ENCODE data around the gene SPPL3.
A peak's percentile ranks its signal among the peaks of the same experiment; 100 is the strongest.

SPPL3 gene

DNA sequence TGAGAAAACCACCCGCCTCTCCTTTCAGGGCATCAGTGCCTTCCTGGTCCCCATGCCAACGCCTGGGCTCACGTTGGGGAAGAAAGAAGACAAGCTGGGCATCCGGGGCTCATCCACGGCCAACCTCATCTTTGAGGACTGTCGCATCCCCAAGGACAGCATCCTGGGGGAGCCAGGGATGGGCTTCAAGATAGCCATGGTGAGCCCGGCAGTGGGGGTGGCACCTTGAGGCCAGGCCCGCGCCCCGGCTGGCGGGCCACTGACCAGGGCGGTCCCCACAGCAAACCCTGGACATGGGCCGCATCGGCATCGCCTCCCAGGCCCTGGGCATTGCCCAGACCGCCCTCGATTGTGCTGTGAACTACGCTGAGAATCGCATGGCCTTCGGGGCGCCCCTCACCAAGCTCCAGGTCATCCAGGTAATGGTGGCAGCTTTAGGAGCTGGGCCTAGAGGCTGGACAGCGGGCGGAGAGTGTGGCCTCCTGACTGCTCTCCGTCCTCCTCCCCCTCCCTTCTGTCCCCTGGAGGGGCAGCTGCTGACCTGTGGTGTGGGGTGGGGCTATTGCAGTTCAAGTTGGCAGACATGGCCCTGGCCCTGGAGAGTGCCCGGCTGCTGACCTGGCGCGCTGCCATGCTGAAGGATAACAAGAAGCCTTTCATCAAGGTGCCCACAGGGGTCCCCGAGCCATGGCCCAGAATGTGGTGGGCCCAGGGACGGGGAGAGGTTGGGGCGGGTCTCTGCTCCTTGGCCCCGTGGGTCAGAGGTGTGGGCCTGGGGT is 165.7 kb downstream of the SPPL3 start:
- Histone ChIP-seq H3F3A (ENCODE audit: control insufficient read depth, insufficient read depth) (no peaks in the 10 kb centered on the region), H3K4me3 (ENCODE audit: low read length) (no peak overlapping the region)
- TF ChIP-seq EZH2phosphoT487 (IDR thresholded peaks at IDR 0.05; ENCODE audit: borderline replicate concordance, low read length), result no peak
- TF ChIP-seq, protein P1, sequence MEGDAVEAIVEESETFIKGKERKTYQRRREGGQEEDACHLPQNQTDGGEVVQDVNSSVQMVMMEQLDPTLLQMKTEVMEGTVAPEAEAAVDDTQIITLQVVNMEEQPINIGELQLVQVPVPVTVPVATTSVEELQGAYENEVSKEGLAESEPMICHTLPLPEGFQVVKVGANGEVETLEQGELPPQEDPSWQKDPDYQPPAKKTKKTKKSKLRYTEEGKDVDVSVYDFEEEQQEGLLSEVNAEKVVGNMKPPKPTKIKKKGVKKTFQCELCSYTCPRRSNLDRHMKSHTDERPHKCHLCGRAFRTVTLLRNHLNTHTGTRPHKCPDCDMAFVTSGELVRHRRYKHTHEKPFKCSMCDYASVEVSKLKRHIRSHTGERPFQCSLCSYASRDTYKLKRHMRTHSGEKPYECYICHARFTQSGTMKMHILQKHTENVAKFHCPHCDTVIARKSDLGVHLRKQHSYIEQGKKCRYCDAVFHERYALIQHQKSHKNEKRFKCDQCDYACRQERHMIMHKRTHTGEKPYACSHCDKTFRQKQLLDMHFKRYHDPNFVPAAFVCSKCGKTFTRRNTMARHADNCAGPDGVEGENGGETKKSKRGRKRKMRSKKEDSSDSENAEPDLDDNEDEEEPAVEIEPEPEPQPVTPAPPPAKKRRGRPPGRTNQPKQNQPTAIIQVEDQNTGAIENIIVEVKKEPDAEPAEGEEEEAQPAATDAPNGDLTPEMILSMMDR (IDR thresholded peaks at IDR 0.05; ENCODE audit: low read depth, low read length, poor library complexity, severe bottlenecking), result no peak

DNA sequence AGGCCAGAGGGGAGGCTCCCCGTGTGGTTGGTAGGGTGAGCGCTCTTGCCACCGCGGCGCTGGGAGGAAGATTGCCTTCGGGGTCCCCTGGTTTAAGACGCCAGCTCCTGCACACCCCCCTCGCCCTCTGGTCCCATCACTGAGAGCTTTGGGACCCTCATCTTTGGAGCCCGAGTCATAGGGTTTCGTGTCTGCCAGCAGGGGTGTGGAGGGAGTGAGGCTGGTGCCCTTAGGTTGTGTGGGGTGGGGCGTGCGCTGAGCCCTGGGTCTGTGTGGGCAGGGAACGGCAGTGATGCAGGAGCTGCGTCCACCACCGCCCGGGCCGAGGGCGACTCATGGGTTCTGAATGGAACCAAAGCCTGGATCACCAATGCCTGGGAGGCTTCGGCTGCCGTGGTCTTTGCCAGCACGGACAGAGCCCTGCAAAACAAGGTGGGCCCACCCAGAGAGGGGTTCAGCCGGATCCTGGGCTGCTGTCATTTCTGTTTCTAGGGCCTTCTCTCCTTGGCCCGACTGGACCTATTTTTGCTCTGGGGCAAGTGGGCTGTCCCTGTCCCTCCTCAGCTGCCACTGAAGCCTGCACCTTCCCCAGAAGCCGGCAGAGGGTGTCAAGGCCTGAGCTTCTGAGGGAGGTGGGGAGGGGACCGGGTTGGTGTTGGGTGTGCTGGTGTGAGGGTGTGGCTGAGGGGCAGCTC is 166.5 kb downstream of the SPPL3 start:
- Histone ChIP-seq H3K4me3 (ENCODE audit: low read length) (no peak overlapping the region), H3F3A (ENCODE audit: control insufficient read depth, insufficient read depth) (no peaks in the 10 kb centered on the region), H3K4me2 (ENCODE audit: low read length) (no peak overlapping the region), H3K36me3 (ENCODE audit: control insufficient read depth, low read length) (no peaks in the 10 kb centered on the region), H3K27ac (ENCODE audit: low read depth, low read length) (no peak overlapping the region), H4K20me1 (ENCODE audit: control insufficient read depth, insufficient read depth, low read depth, low read length) (no peaks in the 10 kb centered on the region), H3K27me3 (ENCODE audit: control insufficient read depth, low read length) (no peaks in the 10 kb centered on the region), H3K9me2 (replicated peaks; ENCODE audit: control insufficient read depth, low read length) (no peaks in the 10 kb centered on the region), H3K4me1 (ENCODE audit: control insufficient read depth, low read length) (no peaks in the 10 kb centered on the region), H3K79me2 (ENCODE audit: control insufficient read depth, low read length) (no peaks in the 10 kb centered on the region), H3K9me3 (ENCODE audit: control insufficient read depth, insufficient read depth, low read length) (no peaks in the 10 kb centered on the region)
- TF ChIP-seq EZH2phosphoT487 (IDR thresholded peaks at IDR 0.05; ENCODE audit: borderline replicate concordance, low read length), result no peak
- TF ChIP-seq, protein P1 (IDR thresholded peaks at IDR 0.05; ENCODE audit: low read depth, low read length, poor library complexity, severe bottlenecking), result peak; percentile 47

More for the DNA sequence above, 165.7 kb downstream of the SPPL3 start:
- Histone ChIP-seq H3K79me2 (ENCODE audit: control insufficient read depth, low read length) (no peaks in the 10 kb centered on the region), H3K4me2 (ENCODE audit: low read length) (no peak overlapping the region), H3K9me3 (ENCODE audit: control insufficient read depth, insufficient read depth, low read length) (no peaks in the 10 kb centered on the region), H3K27me3 (ENCODE audit: control insufficient read depth, low read length) (no peaks in the 10 kb centered on the region), H3K4me1 (ENCODE audit: control insufficient read depth, low read length) (no peaks in the 10 kb centered on the region), H3K36me3 (ENCODE audit: control insufficient read depth, low read length) (no peaks in the 10 kb centered on the region), H4K20me1 (ENCODE audit: control insufficient read depth, insufficient read depth, low read depth, low read length) (no peaks in the 10 kb centered on the region), H3K9me2 (replicated peaks; ENCODE audit: control insufficient read depth, low read length) (no peaks in the 10 kb centered on the region), H3K27ac (ENCODE audit: low read depth, low read length) (no peak overlapping the region)

DNA sequence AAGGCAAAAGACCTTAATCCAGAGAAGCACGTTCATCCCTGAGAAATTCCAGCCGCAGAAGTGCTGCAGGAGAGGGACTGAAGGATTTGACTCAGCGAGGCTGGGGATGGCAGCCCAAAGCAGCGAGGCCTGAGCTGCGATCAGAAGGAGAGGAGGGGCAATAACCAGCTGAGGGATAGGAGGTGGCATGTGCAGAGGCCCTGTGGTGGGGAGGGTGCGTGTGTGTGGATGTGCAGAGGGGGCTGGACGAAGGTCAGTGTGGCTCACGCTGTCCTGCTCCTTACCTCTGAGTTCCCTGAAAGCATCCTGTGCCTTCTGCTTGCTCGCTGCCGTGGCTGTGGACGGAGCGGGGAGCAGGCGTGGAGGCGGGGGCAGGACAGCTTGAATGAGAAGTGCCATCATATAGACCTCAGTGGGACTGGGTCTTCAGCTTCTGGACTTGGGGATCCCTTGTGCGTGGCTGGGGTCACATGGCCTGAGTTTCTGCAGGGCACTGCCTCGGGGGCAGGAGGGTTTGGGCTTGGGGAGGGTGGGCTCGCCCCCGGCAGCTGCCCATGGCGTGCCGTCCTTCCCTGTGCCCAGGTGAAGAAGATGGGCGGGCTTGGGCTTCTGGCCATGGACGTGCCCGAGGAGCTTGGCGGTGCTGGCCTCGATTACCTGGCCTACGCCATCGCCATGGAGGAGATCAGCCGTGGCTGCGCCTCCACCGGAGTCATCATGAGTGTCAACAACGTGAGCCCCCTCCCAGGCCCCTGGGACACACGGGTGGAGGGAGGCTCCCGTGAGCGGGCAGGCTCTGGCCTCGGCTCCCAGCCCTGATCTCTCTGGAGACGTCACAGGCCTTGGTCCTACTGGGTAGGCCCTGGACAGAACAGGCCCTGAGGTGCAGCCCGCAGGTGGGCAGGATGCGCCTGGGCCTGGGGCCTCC is 167.5 kb downstream of the SPPL3 start:
- no peaks in the 10 kb centered on the region for H3K36me3 ChIP-seq (ENCODE audit: control insufficient read depth, low read length)
- no peaks in the 10 kb centered on the region for H3K79me2 ChIP-seq (ENCODE audit: control insufficient read depth, low read length)
- H3F3A ChIP-seq (ENCODE audit: control insufficient read depth, insufficient read depth), result no peaks in the 10 kb centered on the region
- H4K20me1 ChIP-seq (ENCODE audit: control insufficient read depth, insufficient read depth, low read depth, low read length), result no peaks in the 10 kb centered on the region
- no peak overlapping the region for H3K27ac ChIP-seq (ENCODE audit: low read depth, low read length)
- H3K9me2 ChIP-seq (replicated peaks; ENCODE audit: control insufficient read depth, low read length), result no peaks in the 10 kb centered on the region
- no peaks in the 10 kb centered on the region for H3K4me1 ChIP-seq (ENCODE audit: control insufficient read depth, low read length)
- H3K4me2 ChIP-seq (ENCODE audit: low read length), result no peak overlapping the region
- H3K9me3 ChIP-seq (ENCODE audit: control insufficient read depth, insufficient read depth, low read length), result no peaks in the 10 kb centered on the region
- TF ChIP-seq, protein P1 (IDR thresholded peaks at IDR 0.05; ENCODE audit: low read depth, low read length, poor library complexity, severe bottlenecking), result no peak
- TF ChIP-seq EZH2phosphoT487 (IDR thresholded peaks at IDR 0.05; ENCODE audit: borderline replicate concordance, low read length), result no peak
- H3K4me3 ChIP-seq (ENCODE audit: low read length), result no peak overlapping the region
- no peaks in the 10 kb centered on the region for H3K27me3 ChIP-seq (ENCODE audit: control insufficient read depth, low read length)
